Retina (tissue), 1 donor: Measurements from ENCODE around the gene LARP4.
"Not testable (repeated sequence)": the region's sequence is repeated elsewhere in the genome, so short reads cannot be mapped to it uniquely, and the experiment has no call there.

Experiments used
- DNase-seq: peaks from one replicate; pipeline ENCODE4 v3.0.0-alpha.2; 2016

The LARP4 gene

DNA sequence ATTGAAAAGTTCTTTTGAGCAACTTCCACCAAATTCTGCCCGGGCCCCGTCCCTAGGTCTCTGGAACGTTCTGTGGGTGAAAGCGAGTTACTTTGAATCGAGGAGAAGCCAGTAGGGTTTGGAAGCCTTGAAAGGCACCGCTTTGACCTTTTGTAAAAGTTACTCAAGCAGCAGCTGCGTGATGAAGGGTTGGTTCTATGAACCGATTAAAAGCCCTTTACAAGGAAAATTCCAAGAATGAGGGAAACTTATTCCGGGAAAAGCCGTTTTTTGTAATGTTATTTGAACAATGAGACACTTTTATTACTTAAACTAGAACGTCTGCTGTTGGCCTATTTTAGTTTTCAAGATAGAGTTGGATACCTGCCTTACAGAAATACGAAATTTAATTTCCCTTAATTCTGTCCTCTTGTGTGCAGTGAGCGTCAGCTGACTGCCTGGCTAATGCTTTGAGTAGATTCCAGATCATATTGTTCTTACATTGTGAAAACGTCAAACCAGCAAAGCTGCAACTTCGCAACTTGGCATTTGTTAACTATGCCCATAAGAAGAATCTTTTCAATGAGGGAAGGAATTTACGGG is 906 bp downstream of the LARP4 start:
- DNase-seq: no peak

DNA sequence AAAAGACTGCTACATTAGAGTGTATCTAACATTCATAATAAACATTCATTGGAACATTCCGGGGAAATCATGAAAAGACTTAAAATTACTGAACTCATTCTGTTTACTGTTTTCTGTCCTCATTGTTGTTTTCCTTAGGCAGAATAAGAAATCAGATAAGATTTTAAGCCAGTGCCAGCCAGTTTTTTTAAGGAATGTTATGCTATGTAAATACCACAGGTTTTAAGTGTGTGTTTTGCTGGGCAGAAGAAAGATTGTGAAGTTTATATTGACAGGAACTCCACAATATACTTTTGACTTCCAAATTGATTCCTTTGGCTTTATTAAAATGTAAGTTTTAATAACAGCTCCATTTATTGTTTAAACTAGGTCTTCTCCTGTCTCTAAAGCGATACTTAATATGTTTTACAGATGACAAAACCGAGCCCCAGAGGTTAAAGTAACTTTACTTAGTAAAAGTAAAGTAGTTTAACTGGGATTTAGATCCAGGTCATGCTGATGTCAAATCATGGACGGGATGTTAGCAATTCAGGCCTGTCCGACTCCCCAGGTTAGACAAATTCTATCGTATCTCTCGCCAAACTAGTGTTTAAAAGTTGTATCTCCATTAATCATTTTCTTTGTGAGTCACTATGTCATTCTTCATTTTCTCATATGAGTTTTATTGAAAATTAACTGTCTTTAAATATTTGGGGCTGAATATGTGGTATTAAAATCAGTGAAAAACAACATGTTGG is 1.7 kb downstream of the LARP4 start:
- DNase-seq: no peak

DNA sequence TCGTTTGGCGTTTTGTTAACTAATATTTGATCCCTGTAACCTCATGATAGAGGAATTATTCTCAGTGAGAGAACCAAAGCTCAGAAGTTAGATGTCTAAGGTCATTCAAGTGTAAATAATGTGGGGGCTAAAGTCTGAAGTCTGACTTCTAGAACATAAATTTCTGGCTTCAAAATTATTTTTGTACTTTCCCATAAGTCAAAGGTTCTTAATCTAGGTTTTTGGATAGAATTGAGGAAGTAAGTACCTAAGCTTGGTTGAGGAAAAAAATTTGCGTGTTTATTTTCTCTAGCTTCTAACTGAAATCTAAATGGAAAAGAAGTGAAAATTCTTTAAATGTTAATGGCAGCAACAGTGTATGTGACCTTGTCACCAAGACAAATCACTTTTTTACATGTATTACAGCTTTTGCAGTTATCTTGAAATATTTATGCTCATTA is 2.3 kb downstream of the LARP4 start:
- no peak for DNase-seq

- DNase-seq: no peak
Measured at GRCh38 chr12:50404307-50404706, 3.6 kb downstream of the LARP4 start.

- no peak for DNase-seq
Measured at GRCh38 chr12:50411051-50411660, 10.5 kb downstream of the LARP4 start.

- no peak for DNase-seq
Measured at GRCh38 chr12:50415899-50416479, 15.3 kb downstream of the LARP4 start.

DNA sequence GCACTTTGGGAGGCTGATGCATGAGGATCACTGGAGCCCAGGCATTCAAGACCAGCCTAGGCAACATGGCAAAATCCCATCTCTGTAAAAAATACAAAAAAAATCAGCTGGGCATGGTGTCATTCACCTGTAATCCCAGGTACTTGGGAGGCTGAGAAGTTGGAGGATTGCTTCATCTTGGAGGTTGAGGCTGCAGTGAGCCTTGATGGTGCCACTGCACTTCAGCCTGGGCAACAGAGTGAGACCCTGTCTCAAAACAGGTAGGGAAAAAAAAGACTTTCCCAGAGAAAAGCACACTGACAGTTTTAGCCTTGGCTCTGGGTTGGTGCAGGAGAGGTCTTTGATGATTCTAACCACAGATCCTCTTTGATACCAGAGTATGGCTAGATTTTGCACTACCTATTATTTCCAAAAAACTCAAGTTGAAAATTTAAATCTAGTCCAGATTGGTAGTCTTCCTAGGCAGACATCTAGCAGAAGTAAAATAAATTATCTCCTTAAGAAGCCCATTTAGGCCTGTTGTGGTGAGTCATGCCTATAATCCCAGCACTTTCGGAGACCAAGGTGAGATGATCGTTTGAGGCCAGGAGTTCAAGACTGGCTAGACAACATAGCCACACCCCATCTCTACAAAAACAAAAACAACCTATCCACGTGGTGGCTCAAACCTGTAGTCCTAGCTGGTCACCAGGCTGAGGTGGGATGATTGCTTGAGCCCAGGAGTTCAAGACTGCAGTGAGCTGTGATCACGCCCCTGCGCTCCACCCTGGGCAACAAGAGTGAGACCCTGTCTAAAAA is 18.6 kb downstream of the LARP4 start:
- DNase-seq: no peak

DNA sequence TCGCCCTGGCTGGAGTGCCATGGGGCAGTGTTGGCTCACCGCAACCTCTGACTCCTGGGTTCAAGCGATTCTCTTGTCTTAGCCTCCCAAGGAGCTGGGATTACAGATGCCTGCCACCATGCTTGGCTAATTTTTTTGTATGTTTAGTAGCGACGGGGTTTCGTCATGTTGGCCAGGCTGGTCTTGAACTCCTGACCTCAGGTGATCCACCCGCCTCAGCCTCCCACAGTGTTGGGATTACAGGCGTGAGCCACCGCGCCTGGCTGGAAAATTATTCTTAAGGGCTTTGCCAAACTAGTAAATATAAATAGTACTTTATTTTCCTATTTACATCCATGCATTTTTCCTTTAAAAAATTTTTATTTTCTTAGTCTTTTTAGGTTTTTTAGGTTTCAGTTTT is 22.2 kb downstream of the LARP4 start:
- not testable (repeated sequence) for DNase-seq

- not testable (repeated sequence) for DNase-seq
Measured at GRCh38 chr12:50423342-50423741, 22.7 kb downstream of the LARP4 start.

GRCh38 chr12:50425589-50426258 is 25.0 kb downstream of the LARP4 start:
- no peak for DNase-seq

DNA sequence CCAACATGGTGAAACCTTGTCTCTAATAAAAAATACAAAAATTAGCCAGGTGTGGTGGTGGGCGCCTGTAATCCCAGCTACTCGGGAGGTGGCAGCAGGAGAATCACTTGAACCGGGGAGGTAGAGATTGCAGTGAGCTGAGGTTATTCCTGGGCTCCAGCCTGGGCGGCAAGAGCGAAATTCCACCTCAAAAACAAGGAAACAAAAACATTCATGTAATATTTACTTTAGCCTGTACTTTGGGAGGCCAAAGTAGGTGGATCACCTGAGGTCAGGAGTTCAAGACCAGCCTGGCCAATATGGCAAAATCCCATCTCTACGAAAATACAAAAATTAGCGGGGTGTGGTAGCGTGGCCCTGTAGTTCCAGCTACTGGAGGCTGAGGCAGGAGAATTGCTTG is 31.0 kb downstream of the LARP4 start:
- DNase-seq: not testable (repeated sequence)

DNA sequence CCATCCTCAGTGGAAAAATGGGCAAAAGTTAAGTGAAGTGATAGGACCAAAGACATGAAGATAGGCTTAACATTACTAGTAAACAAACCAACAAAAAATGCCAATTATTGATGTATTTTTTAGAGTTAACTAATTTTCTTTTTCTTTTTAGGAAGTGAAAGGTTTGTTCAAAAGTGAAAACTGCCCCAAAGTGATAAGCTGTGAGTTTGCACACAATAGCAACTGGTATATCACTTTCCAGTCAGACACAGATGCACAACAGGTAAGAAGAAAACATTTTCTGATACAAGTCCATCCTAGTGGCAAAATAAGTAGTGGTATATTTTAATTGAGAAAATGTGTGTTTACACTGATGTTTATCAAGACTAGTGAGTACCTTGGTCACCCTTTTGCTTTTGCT is 39.6 kb downstream of the LARP4 start:
- DNase-seq: no peak

DNA sequence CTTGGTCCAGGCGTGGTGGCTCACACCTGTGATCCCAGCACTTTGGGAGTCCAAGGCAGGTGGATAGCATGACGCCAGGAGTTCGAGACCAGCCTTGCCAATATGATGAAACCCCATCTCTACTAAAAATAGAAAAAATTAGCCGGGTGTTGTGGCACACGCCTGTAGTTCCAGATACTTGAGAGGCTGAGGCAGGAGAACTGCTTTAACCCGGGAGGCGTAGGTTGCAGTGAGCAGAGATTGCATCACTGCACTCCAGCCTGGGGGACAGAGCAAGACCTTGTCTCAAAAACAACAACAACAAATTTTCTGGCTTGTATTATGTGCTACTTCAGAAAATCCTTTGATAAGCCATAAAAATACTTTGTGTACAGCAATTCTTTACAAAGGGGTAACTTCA is 41.1 kb downstream of the LARP4 start:
- no peak for DNase-seq

GRCh38 chr12:50442178-50442908 is 41.7 kb downstream of the LARP4 start:
- no peak for DNase-seq

DNA sequence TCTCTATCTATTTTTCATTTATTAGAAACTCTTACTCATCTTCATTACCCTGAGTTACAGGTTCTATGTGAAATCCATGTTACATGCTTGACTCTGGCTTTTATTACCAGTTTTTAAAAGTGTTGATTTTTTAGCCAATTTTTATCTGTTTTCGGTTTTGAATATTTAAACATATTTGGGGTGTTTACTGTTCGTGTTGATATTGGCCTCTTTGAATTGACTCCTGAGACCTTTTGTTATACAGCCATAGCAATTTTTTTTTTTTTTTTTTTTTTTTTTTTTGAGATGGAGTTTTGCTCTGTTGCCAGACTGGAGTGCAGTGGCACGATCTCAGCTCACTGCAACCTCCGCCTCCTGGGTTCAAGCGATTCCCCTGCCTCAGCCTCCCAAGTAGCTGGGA is 49.0 kb downstream of the LARP4 start:
- not testable (repeated sequence) for DNase-seq

GRCh38 chr12:50452795-50453194 is 52.1 kb downstream of the LARP4 start:
- DNase-seq: no peak

DNA sequence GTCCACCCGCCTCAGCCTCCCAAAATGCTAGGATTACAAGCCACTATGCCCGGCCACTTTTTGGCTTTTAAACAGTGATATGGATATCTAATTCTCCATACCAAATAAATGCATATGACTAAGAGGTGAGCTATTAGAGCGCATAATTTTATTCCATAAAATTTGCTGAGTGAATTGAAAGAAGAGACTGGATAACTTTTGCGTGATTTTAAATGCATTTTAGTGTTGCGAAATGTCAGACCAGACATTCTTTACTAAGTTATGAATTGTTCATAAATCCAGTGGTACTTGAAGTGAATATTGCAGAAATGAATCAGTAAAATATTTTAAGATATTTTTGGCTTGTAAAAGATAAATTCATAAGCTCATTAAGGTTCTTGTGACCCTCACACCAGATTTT is 53.2 kb downstream of the LARP4 start:
- DNase-seq: no peak

DNA sequence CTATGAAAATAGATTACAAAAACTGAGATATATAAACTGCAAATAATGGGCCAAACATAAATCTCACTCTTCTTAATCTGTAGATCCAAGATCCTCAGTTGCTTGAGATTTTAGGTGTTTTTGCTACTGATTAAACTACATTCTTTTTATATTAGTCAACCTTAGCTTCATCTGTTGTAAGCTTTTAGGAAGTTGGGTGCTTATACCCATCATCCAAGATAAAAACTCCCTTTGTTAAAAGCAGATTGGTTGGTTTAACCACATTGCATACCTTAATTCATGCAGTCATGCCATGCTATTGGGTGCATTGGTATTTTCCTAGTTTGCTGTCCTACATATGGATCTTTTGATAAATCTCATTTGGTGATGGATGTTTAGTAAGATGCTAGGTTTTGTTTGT is 57.9 kb downstream of the LARP4 start:
- no peak for DNase-seq

- DNase-seq: no peak
Measured at GRCh38 chr12:50467439-50467838, 66.8 kb downstream of the LARP4 start.

DNA sequence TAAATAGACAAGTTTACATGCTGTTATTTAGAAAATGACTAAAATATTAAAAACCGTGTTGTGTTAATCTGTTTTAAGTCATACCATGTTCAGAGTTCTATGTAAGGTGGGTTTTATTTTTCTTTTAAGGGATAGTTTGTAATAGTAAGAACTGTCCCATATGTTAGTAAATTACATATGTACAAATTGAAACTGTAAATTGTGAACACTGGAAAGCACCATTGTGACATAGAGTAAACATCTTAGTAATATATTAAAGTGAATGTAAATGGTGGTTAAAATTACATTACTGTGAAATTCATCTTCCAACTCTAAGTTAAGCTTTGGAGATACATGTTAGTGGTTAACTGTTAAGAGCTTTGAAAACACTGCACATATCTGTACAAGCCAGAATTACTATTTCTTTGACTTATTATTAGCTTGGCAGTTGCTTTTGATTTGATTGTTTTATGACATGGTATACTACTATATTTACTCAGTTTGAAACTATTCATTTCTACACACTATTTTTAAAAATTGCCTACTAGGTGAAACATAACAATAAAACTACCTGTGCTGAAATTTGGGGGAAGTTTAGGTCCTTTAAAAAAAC is 76.7 kb downstream of the LARP4 start:
- DNase-seq: no peak

GRCh38 chr12:50482571-50482970 is 81.9 kb downstream of the LARP4 start:
- DNase-seq: no peak
